Measurements from ENCODE around the gene GRID2.

The GRID2 gene

DNA sequence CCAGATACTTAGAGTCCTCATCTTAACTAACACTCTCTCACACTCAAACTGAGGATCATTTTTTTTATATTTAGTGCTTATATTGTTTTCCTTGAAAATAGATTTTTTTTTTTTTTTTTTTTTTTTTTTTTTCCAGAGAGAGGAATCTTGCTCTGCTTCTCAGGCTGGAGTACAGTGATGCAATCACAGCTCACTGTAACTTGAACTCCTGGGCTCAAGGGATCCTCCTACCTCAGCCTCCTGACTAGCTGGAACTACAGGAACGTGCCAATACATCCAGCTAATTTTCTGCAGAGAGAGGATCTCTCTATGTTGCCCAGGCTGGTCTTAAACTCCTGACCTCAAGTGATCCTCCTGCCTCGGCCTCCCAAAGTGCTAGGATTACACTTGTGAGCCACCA lies 874.5 kb downstream of the GRID2 start:
- H3K4me3 ChIP-seq (ENCODE audit: low read length) = no peak overlapping the region
- DNase-seq (ENCODE audit: low read depth) = no peak
- TF ChIP-seq, protein P1, sequence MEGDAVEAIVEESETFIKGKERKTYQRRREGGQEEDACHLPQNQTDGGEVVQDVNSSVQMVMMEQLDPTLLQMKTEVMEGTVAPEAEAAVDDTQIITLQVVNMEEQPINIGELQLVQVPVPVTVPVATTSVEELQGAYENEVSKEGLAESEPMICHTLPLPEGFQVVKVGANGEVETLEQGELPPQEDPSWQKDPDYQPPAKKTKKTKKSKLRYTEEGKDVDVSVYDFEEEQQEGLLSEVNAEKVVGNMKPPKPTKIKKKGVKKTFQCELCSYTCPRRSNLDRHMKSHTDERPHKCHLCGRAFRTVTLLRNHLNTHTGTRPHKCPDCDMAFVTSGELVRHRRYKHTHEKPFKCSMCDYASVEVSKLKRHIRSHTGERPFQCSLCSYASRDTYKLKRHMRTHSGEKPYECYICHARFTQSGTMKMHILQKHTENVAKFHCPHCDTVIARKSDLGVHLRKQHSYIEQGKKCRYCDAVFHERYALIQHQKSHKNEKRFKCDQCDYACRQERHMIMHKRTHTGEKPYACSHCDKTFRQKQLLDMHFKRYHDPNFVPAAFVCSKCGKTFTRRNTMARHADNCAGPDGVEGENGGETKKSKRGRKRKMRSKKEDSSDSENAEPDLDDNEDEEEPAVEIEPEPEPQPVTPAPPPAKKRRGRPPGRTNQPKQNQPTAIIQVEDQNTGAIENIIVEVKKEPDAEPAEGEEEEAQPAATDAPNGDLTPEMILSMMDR (conservative IDR thresholded peaks at IDR 0.05; ENCODE audit: low read depth, low read length) = no peak

DNA sequence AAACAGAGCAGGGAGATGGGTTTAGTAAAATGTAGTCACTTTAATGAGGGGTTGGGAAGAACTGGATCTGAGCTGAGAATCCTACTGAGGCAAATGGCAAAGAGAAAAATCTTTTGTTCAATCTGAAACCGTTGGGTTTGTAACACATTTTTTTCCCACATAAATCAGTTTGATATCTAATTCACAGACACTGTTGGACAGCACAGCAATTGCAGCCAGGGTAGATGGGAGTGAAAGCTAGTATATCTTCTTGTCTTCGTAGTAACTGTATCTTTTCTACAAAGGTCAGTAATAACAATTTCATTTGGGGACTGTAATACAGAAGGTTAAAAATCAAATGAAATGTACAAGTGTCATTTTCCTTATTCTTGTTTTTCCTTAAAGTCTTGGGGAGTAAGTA lies 875.3 kb downstream of the GRID2 start:
- no peak for DNase-seq (ENCODE audit: low read depth)
- no peak overlapping the region for H3K4me3 ChIP-seq (ENCODE audit: low read length)
- TF ChIP-seq, protein P1 (conservative IDR thresholded peaks at IDR 0.05; ENCODE audit: low read depth, low read length) = no peak

DNA sequence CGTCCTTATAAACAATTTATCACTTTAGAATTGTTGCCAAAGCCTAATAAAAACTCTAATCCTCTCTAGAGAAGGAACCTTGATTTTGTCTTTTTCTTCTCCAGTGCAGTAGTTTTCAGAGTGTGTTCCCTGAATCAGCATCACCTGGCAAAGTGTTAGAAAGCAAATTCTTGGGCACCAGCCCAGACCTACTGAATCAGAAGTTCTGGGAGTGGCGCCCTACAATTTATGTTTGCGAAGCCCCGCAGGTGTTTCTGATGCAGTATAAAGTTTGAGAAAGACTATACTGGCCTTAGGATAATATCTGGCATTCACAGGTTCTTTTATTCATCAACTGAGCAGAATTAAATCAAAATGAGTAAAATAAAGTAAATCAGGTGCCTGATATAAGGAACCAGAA lies 879.0 kb downstream of the GRID2 start:
- H3K4me3 ChIP-seq (ENCODE audit: low read length) = no peak overlapping the region
- TF ChIP-seq, protein P1 (conservative IDR thresholded peaks at IDR 0.05; ENCODE audit: low read depth, low read length) = no peak
- peak; percentile 47 for DNase-seq (ENCODE audit: low read depth)

DNA sequence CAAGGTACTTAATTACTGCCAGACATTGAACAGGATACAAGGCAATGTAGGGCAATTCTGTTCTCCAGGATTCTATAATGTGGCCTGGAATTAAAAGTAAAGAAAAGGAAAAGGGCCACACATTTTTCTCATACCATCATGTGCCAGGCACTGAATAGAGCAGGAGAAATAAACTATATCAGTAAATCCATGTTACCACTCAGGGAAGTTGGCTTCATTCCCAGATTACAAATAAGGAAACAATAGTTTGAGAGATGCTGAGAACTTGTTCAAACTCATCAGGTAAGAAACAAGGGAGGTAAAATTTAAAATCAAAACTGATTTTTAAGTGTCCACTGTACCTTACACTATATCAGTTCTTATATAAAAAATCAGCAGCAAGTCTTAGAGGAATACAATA lies 879.8 kb downstream of the GRID2 start:
- TF ChIP-seq, protein P1 (conservative IDR thresholded peaks at IDR 0.05; ENCODE audit: low read depth, low read length) = no peak
- no peak overlapping the region for H3K4me3 ChIP-seq (ENCODE audit: low read length)
- DNase-seq (ENCODE audit: low read depth) = peak; percentile 76

DNA sequence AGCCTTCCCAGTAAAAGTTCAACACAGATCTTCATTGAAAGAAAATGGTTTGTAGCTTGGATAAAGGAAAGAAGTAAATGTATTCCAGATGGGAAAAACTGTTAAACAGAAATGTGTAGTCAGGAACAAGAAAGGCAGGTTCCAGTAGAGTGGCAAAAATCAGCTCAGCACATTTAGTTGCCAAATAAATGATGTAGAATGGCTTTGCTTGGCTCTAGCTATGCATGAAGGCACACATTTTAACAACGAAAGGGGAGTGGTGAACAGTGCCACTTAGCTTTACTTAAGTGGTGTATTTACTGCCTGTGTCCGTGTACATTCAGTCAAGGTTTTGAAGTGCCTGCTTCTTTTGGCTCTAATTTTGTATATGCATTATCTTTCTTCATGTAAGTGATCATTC lies 880.3 kb downstream of the GRID2 start:
- DNase-seq (ENCODE audit: low read depth) = peak; percentile 37

DNA sequence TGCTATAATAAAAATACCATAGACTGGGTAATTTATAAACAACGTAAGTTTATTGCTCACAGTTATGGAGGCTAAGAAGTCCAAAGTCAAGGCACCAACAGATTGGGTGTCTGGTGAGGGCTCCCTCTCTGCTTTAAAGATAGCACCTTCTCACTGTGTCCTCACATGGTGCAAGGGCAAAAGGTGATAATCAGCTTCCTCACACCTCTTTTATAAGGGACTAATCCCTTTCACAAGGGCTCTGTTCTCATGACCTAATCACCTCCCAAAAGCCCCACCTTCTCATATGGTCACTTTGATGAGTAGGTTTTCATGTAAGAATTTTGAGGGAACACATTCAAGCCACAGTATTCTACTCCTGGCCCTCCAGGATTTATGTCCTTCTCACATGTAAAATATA lies 883.1 kb downstream of the GRID2 start:
- no peak for DNase-seq (ENCODE audit: low read depth)
- no peak overlapping the region for H3K4me3 ChIP-seq (ENCODE audit: low read length)
- TF ChIP-seq, protein P1 (conservative IDR thresholded peaks at IDR 0.05; ENCODE audit: low read depth, low read length) = no peak

More for the DNA sequence above, 880.3 kb downstream of the GRID2 start:
- TF ChIP-seq, protein P1 (conservative IDR thresholded peaks at IDR 0.05; ENCODE audit: low read depth, low read length) = no peak
- no peak overlapping the region for H3K4me3 ChIP-seq (ENCODE audit: low read length)

DNA sequence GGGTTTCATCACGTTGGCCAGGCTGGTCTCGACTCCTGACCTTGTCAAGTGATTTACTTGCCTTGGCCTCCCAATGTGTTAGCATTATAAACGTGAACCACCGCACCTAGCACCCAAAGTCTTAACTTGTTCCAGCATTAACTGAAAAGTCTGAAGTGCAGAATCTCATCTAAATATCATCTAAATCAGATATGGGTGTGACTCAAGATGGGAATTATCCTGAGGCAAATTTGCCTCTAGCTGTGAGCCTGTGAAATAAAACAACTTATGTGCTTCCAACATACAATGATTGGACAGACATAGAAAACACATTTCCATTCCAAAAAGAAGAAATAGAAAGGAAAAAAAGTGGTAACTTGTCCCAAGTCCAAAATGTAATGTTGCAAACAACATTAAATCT lies 883.7 kb downstream of the GRID2 start:
- no peak for DNase-seq (ENCODE audit: low read depth)
- no peak overlapping the region for H3K4me3 ChIP-seq (ENCODE audit: low read length)
- TF ChIP-seq, protein P1 (conservative IDR thresholded peaks at IDR 0.05; ENCODE audit: low read depth, low read length) = no peak

Data from retinal pigment epithelial cell (primary cell).